HG03060 (cell line): ENCODE data around the gene SYCE3.
A peak's percentile ranks its signal among the peaks of the same experiment; 100 is the strongest.
"Not testable (repeated sequence)": the region's sequence is repeated elsewhere in the genome, so short reads cannot be mapped to it uniquely, and the experiment has no call there.

Experiments
- ATAC-seq: cut with Tn5 transposase; IDR thresholded peaks from one replicate; pipeline ENCODE4 v1.9.1; 2021; ENCODE audit warnings: low read depth, moderate number of reproducible peaks; ENCODE audit not compliant: unreplicated experiment

SYCE3 gene, protein sequence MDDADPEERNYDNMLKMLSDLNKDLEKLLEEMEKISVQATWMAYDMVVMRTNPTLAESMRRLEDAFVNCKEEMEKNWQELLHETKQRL

GRCh38 chr22:50562523-50563412 lies at the start of gene SYCE3:
TSS of gene SYCE3 (minus strand) at chr22:50562919. CDS start at chr22:50556405, 6,514 bp downstream.
- ATAC-seq: peak; percentile 73

GRCh38 chr22:50612168-50612527 lies 49.4 kb upstream of the SYCE3 start:
- ATAC-seq: no peak

GRCh38 chr22:50611341-50612060 lies 48.8 kb upstream of the SYCE3 start:
- no peak for ATAC-seq

GRCh38 chr22:50610581-50610980 lies 47.9 kb upstream of the SYCE3 start:
- ATAC-seq: no peak

DNA sequence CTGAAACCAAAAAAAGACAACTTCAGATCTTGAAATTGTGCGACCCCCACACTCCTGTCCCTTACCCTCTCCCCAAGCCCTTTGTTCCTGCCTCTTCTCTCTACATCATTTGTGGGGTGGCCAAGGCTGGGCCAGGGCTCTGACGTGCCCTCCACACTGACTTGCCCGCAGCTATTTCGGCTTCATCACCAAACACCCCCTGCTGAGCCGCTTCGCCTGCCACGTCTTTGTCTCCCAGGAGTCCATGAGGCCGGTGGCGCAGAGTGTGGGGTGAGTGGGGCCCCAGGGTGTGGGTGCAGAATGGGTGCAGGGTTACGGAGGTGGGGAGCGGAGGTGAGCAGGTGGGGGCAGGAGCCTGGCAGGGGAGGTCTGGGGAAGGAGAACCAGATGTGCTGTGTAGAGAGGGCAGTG lies 47.3 kb upstream of the SYCE3 start:
- no peak for ATAC-seq

DNA sequence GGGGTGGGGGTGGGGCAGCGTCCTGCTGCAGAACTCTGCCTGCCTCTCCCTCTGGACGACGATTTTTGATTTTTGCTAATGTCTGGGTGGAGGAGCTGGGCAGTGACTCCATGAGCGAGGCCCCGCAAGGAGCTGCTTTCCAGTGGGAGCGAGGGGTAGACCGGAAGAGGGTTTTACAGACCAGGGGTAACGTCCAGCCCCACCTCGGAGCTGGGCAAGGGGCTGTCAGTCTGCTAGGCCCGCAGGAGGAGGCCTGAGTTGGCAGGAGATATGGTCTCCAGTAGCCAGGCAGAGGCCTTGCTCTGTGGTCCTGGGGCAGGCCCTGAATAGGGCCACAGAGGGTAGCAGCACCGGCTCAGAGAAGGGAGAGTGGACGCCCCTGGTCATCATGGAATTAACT lies 46.9 kb upstream of the SYCE3 start:
- no peak for ATAC-seq

DNA sequence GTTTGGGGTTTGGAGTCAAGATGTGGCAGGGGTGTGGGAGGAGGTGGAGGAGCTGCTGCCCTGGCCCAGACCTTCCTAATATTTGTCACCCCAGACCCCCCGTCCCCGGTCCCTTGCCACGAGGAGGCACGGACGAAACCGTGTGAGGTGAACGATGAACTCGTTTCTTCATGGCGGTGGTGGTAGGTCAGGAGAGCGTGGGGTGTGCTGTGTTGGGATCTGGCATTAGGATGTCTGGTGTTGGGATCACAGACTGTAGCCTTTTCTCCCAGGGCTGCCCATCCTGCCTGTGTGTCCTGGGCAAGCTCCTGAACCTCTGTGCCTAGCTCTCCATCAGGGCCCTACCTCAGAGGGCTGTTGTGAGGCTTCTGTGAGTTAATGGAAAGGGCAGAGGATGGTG lies 46.3 kb upstream of the SYCE3 start:
- no peak for ATAC-seq

GRCh38 chr22:50608058-50608840 lies 45.5 kb upstream of the SYCE3 start:
- ATAC-seq: not testable (repeated sequence)

DNA sequence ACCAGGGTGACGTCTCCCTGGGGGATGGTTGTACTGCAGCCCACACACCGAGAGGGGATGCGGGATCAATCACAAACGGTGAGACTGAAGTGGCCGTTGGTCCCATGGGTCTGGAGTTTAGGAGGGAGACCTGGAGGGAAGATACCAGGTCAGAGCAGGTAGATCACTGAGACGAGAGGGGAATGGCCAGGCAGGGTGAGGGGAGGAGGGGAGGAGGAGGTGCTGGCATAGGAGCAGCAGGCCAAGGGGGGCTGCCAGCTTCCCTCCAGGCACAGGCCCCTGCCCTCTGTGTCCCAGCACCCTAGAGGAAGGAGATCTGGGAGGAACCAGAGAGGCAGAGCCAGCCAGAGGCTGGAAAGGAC lies 44.9 kb upstream of the SYCE3 start:
- ATAC-seq: no peak

GRCh38 chr22:50606946-50607658 lies 44.4 kb upstream of the SYCE3 start:
- no peak for ATAC-seq

- no peak for ATAC-seq
Observed at GRCh38 chr22:50606165-50606945, 43.6 kb upstream of the SYCE3 start.

DNA sequence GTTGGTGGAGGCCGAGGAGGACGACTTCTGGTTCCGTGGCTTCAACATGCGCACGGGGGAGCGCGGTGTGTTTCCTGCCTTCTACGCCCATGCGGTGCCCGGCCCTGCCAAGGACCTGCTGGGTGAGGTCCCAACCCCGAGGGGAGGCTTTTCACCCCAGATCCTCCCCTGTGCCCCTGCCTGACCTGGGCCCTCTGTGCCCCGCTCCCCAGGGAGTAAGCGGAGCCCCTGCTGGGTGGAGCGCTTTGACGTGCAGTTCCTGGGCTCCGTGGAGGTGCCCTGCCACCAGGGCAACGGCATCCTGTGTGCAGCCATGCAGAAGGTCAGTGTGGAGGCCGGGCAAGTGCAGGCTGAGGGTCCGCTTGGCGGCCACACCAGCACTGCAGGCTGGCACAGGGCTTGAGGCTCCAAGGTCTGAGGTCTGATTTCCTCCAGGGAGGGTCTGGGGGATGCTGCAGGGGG lies 42.9 kb upstream of the SYCE3 start:
- ATAC-seq: no peak

GRCh38 chr22:50605002-50605612 lies 42.4 kb upstream of the SYCE3 start:
- no peak for ATAC-seq

DNA sequence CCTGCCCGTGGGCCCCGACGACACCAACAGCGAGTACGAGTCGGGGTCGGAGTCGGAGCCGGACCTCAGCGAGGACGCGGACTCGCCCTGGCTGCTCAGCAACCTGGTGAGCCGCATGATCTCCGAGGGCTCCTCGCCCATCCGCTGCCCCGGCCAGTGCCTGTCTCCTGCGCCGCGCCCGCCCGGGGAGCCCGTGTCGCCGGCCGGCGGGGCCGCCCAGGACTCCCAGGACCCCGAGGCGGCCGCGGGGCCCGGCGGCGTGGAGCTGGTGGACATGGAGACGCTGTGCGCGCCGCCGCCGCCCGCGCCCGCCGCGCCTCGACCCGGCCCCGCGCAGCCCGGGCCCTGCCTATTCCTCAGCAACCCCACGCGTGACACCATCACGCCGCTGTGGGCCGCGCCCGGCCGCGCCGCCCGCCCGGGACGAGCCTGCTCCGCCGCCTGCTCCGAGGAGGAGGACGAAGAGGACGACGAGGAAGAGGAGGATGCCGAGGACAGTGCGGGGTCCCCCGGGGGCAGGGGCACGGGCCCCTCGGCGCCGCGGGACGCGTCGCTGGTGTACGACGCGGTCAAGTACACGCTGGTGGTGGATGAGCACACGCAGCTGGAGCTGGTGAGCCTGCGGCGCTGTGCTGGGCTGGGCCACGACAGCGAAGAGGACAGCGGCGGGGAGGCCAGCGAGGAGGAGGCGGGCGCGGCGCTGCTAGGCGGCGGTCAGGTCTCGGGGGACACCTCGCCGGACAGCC lies 41.7 kb upstream of the SYCE3 start:
- ATAC-seq: no peak

GRCh38 chr22:50603511-50604255 lies 41.0 kb upstream of the SYCE3 start:
- ATAC-seq: no peak

- ATAC-seq: no peak
Observed at GRCh38 chr22:50602338-50602700, 39.6 kb upstream of the SYCE3 start.

GRCh38 chr22:50601669-50602337 lies 39.1 kb upstream of the SYCE3 start:
- no peak for ATAC-seq
